ENCODE measurements around the gene PFDN2.

The PFDN2 gene

GRCh38 chr1:161117759-161118581 is at the start of gene PFDN2, which contains the start of gene NIT1:
Gene PFDN2 (minus strand): TSS chr1:161118037. CDS start chr1:161118026, 11 bp downstream.
Gene NIT1 (plus strand): TSS chr1:161118105. CDS start chr1:161118177, 72 bp downstream.
- peak; percentile 41 to 71 for DNase-seq (ENCODE audit: low read depth in 2 of 2)

- DNase-seq (ENCODE audit: low read depth in 2 of 2), result no peak
Observed at GRCh38 chr1:161166669-161167548, 49.1 kb upstream of the PFDN2 start.

- DNase-seq (ENCODE audit: low read depth in 2 of 2), result peak; percentile 71 to 74
Observed at GRCh38 chr1:161165742-161166668, 48.2 kb upstream of the PFDN2 start, which contains the start of gene PPOX. Gene PPOX (plus strand): TSS chr1:161166426. CDS start chr1:161166848, 422 bp downstream.

GRCh38 chr1:161164901-161165610 is 47.2 kb upstream of the PFDN2 start:
- DNase-seq (ENCODE audit: low read depth in 2 of 2), result no peak

- DNase-seq (ENCODE audit: low read depth in 2 of 2), result no peak
Observed at GRCh38 chr1:161163793-161164192, 46.0 kb upstream of the PFDN2 start.

GRCh38 chr1:161162806-161163205 is 45.0 kb upstream of the PFDN2 start:
- DNase-seq (ENCODE audit: low read depth in 2 of 2), result no peak

- DNase-seq (ENCODE audit: low read depth in 2 of 2), result no peak
Observed at GRCh38 chr1:161162052-161162451, 44.2 kb upstream of the PFDN2 start.

- no peak for DNase-seq (ENCODE audit: low read depth in 2 of 2)
Observed at GRCh38 chr1:161161652-161162051, 43.8 kb upstream of the PFDN2 start.

GRCh38 chr1:161160671-161161145 is 42.9 kb upstream of the PFDN2 start:
- no peak for DNase-seq (ENCODE audit: low read depth in 2 of 2)

GRCh38 chr1:161159913-161160243 is 42.0 kb upstream of the PFDN2 start:
- no peak for DNase-seq (ENCODE audit: low read depth in 2 of 2)

GRCh38 chr1:161159087-161159912 is 41.5 kb upstream of the PFDN2 start, which contains the start of gene USP21:
Gene USP21 (plus strand): TSS chr1:161159500. CDS start chr1:161160641, 1,141 bp downstream.
- DNase-seq (ENCODE audit: low read depth in 2 of 2), result peak; percentile 81 to 82

- DNase-seq (ENCODE audit: low read depth in 2 of 2), result no peak
Observed at GRCh38 chr1:161158316-161159010, 40.6 kb upstream of the PFDN2 start.

- DNase-seq (ENCODE audit: low read depth in 2 of 2), result no peak
Observed at GRCh38 chr1:161157867-161158266, 40.0 kb upstream of the PFDN2 start.

GRCh38 chr1:161153682-161154337 is 36.0 kb upstream of the PFDN2 start, which contains the start of gene UFC1:
Gene UFC1 (plus strand): TSS chr1:161153978. CDS start chr1:161153998, 20 bp downstream.
- DNase-seq (ENCODE audit: low read depth in 2 of 2), result peak; percentile 48 to 50

- DNase-seq (ENCODE audit: low read depth in 2 of 2), result no peak
Observed at GRCh38 chr1:161153176-161153575, 35.3 kb upstream of the PFDN2 start.

- no peak for DNase-seq (ENCODE audit: low read depth in 2 of 2)
Observed at GRCh38 chr1:161145832-161146231, 28.0 kb upstream of the PFDN2 start.

GRCh38 chr1:161140755-161141400 is 23.0 kb upstream of the PFDN2 start:
- DNase-seq (ENCODE audit: low read depth in 2 of 2), result no peak

- no peak for DNase-seq (ENCODE audit: low read depth in 2 of 2)
Observed at GRCh38 chr1:161139766-161140165, 21.9 kb upstream of the PFDN2 start.
